Heart left ventricle (tissue), 16 donors: ENCODE data around the gene OSBPL10. TPM values are rescaled to one million over a fixed set of nuclear protein-coding genes. Genes with fewer than 3 reads are reported as not detected.
"Not testable (repeated sequence)": the region's sequence is repeated elsewhere in the genome, so short reads cannot be mapped to it uniquely, and the experiment has no call there.

Experiments
- ATAC-seq, 4 donors: fragments of 200-7000 bp; cut with Tn5 transposase; one replicate each; pipeline ENCODE4 v1.9.1; 2020 to 2022; ENCODE audit warnings: moderate library complexity in 4 of 4, mild to moderate bottlenecking in 3 of 4, moderate number of reproducible peaks in 1 of 4
- DNase-seq, 5 donors: peaks; one replicate each; pipeline ENCODE4 v3.0.0-alpha.2; 2020
- H3K27ac ChIP-seq, 12 donors: fragments of 200-600 bp; sonication (generic) in 4 of 12; one replicate each; pipeline versions ENCODE4 v1.5.0 to v1.8.0; 2016 to 2022; ENCODE audit warnings: mild to moderate bottlenecking in 2 of 12
- H3K27me3 ChIP-seq, 9 donors: fragments of 200-600 bp; sonication (generic) in 2 of 9; one replicate each; pipeline versions ENCODE4 v1.5.1 to v1.8.0; 2016 to 2022; ENCODE audit warnings: mild to moderate bottlenecking in 3 of 9
- H3K36me3 ChIP-seq, 9 donors: fragments of 200-600 bp; sonication (generic) in 2 of 9; one replicate each; pipeline versions ENCODE4 v1.5.0 to v1.8.0; 2018 to 2022; ENCODE audit warnings: mild to moderate bottlenecking in 2 of 9
- H3K4me1 ChIP-seq, 12 donors: fragments of 200-600 bp; sonication (generic) in 4 of 12; one replicate each; pipeline versions ENCODE4 v1.5.0 to v1.8.0; 2016 to 2022; ENCODE audit warnings: mild to moderate bottlenecking in 3 of 12
- H3K4me3 ChIP-seq, 12 donors: fragments of 200-600 bp; sonication (generic) in 4 of 12; one replicate each; pipeline versions ENCODE4 v1.5.0 to v1.8.0; 2017 to 2022; ENCODE audit warnings: mild to moderate bottlenecking in 9 of 12, moderate library complexity in 4 of 12
- H3K9me3 ChIP-seq, 12 donors: fragments of 200-600 bp; sonication (generic) in 4 of 12; one replicate each; pipeline versions ENCODE4 v1.5.0 to v1.8.0; 2016 to 2022; ENCODE audit warnings: mild to moderate bottlenecking in 1 of 12
- CTCF ChIP-seq, 12 donors: fragments of 200-600 bp; sonication (generic) in 4 of 12; IDR thresholded peaks; one replicate each; pipeline versions ENCODE4 v1.5.0 to v1.8.0; 2018 to 2022; ENCODE audit warnings: antibody characterized with exemption in 12 of 12, mild to moderate bottlenecking in 5 of 12
- POLR2A ChIP-seq, 2 donors: fragments of 450-650 bp; IDR thresholded peaks; one replicate each; pipeline ENCODE4 v1.6.1; 2017; ENCODE audit warnings: antibody characterized with exemption in 2 of 2, mild to moderate bottlenecking in 2 of 2, moderate library complexity in 2 of 2
- WGBS, 4 donors: extraction: QIAGEN DNeasy Blood & Tissue Kit in 2 of 4; methylation state at CpG; one replicate each; pipeline versions ENCODE4 v1.1.5 to v1.1.7; 2013 to 2018; 5-methylcytosine and 5-hydroxymethylcytosine counted together
- intact Hi-C, 10 donors: fragments of 100-400 bp; cut with DNase I; formaldehyde crosslinking; loops; one replicate each; pipeline versions ENCODE4 v1.11.1 to v1.14.2; 2022
- polyA plus RNA-seq, 2 donors: library from polyadenylated mRNA; stranded (reverse); fragments of 200-250 nt; gene quantifications; one replicate each; pipeline ENCODE4 v1.2.3, GENCODE V29; 2013
- total RNA-seq, 9 donors: library from RNA; depleted of rRNA in 2 of 9; stranded (reverse); fragments of >200 nt in 2 of 9; fragmentation: NEBNext Ultra II Directional in 3 of 9; extraction: Animal tissue kit (Norgen Biotek cat#: 25700) in 3 of 9; gene quantifications; one replicate each; pipeline versions ENCODE4 v1.1.0 to v1.2.4, GENCODE V29; 2016 to 2023
- donor health status: ischemic (EF 13 %, LVEDD 7.1; RV severe dilation, severe dysfunction).
- donor health status: healthy with polysubstance abuse.
- donor health status: DM: no; HTN: yes; CAD: no.
- donor health status: DM: no; HTN: no; CAD: no.
- donor health status: ischemic (EF 25% LVEDD 6.9; RV normal size, moderate dysfunction).
- donor health status: ischemic (EF 25% LVEDD 5.7; RV mildly dilated, moderate dysfunction).
- donor health status: healthy.
- donor health status: DM: yes; HTN: yes; CAD: no.
- donor health status: ischemic (EF 35%, LVEDD 5.7; RV mildly dilated, moderate dysfunction).
- donor health status: nonischemic (EF 11% LVEDD 7.7; RV severe dilation, severe dysfunction).
- donor health status: DM: yes; HTN: yes; CAD: no.
- donor health status: PGD.
- donor health status: ischemic (EF 29% LVEDD 5.4; RV normal size, mild dysfunction).
- donor health status: nonischemic (EF 23%, LVEDD 6.1; RV moderate dilation, normal function).

OSBPL10 gene
- total and polyA plus RNA-seq, 11 donors: 1.3 to 12.7 (median 3.9) TPM

DNA sequence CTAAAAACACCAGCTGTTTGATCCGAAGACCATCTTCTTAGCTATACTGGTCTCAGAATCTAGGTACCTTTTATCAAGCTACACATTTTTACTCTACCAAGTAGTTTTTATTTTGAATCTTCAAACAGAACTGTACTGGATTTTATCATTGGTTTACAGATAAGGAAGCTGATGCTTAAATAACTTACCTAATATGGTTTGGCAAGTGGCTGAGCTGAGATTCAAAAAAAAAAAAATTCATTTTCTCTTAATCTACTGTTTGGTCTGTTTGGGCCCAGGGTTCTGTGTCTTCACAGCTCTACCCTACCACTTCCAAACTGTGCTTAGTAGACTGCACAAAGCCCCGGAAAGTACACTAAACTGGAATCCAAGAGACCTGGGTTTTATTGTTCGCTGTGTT lies 36.2 kb upstream of the OSBPL10 start:
- no peak for DNase-seq
- no peak overlapping the region for H3K4me3 ChIP-seq
- intact Hi-C loops: loop anchor here in 2 of 10 donors (2.0 to 10.0 kb wide), 2 partner anchors 128 to 328 kb away; no protein-coding TSS in a partner anchor
- peak overlapping the region in 1 of 12 donors; percentile 34 for H3K27ac ChIP-seq
- no peaks in the 10 kb centered on the region for H3K9me3 ChIP-seq
- no peaks in the 10 kb centered on the region for H3K36me3 ChIP-seq
- H3K4me1 ChIP-seq: peaks cover 0 to 2% (median 0%) of the 10 kb centered on the region in 12 donors
- WGBS, 4 donors: 91 to 95% (median 93%) methylated on average over 3 of the region's 3 CpGs
- no peak for ATAC-seq
- no peak for TF ChIP-seq POLR2A (IDR thresholded peaks at IDR 0.05)
- no peak for TF ChIP-seq CTCF (IDR thresholded peaks at IDR 0.05)
- no peaks in the 10 kb centered on the region for H3K27me3 ChIP-seq

DNA sequence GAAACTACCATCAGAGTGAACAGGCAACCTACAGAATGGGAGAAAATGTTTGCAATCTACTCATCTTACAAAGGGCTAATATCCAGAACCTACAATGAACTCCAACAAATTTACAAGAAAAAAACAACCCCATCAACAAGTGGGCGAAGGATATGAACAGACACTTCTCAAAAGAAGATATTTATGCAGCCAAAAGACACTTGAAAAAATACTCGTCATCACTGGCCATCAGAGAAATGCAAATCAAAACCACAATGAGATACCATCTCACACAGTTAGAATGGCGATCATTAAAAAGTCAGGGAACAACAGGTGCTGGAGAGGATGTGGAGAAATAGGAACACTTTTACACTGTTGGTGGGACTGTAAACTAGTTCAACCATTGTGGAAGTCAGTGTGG lies 34.6 kb upstream of the OSBPL10 start:
- not testable (repeated sequence) for H3K27me3 ChIP-seq, H3K27ac ChIP-seq, H3K9me3 ChIP-seq, ATAC-seq, H3K36me3 ChIP-seq, H3K4me1 ChIP-seq, DNase-seq, H3K4me3 ChIP-seq
- intact Hi-C loops: loop anchor here in 2 of 10 donors (2.0 to 10.0 kb wide), 2 partner anchors 129 to 329 kb away; no protein-coding TSS in a partner anchor
- WGBS, 4 donors: 92 to 98% (median 95%) methylated on average over 3 of the region's 3 CpGs

DNA sequence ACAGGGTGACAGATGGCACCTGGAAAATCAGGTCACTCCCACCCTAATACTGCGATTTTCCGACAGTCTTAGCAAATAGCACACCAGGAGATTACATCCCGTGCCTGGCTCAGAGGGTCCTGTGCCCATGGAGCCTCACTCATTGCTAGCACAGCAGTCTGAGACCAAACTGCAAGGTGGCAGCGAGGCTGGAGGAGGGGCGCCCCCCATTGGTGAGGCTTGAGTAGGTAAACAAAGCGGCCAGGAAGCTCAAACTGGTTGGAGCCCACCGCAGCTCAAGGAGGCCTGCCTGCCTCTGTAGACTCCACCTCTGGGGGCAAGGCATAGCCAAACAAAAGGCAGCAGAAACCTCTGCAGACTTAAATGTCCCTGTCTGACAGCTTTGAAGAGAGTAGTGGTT lies 29.6 kb upstream of the OSBPL10 start:
- not testable (repeated sequence) for DNase-seq, H3K9me3 ChIP-seq, H3K4me3 ChIP-seq, H3K36me3 ChIP-seq, H3K27ac ChIP-seq, ATAC-seq, H3K4me1 ChIP-seq, H3K27me3 ChIP-seq
- 90 to 98% (median 96%) methylated on average over 4 to 7 of the region's 7 CpGs for WGBS, 4 donors
- intact Hi-C loops: loop anchor here in 1 of 10 donors (10.0 kb wide), 1 partner anchor 334 kb away; no protein-coding TSS in a partner anchor

DNA sequence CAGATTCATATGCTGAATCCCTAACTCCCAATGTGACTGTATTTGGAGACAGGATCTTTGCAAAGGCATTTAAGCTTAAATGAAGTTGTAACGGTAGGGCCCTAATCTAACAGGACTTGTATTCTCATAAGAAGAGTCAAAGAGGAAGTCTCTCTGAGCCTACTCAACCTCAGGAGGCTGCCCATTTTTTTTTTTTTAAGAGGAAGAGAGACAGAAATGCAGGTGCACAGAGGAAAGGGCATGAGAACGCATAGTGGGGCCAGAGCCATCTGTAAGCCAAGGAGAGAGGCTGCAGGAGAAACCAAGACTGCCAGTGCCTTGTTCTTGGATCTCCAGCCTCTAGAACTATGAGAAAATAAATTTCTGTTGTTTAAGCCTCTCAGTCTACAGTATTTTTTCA lies 28.9 kb upstream of the OSBPL10 start:
- no peak for ATAC-seq
- no peaks in the 10 kb centered on the region for H3K9me3 ChIP-seq
- no peak overlapping the region for H3K27ac ChIP-seq
- WGBS, 4 donors: 78 to 88% (median 82%) methylated on average over 2 of the region's 2 CpGs
- H3K4me1 ChIP-seq: no peaks in the 10 kb centered on the region
- no peaks in the 10 kb centered on the region for H3K36me3 ChIP-seq
- no peak overlapping the region for H3K4me3 ChIP-seq
- H3K27me3 ChIP-seq: no peaks in the 10 kb centered on the region
- no peak for DNase-seq
- no peak for TF ChIP-seq POLR2A (IDR thresholded peaks at IDR 0.05)
- TF ChIP-seq CTCF (IDR thresholded peaks at IDR 0.05): no peak
- intact Hi-C loops: loop anchor here in 1 of 10 donors (10.0 kb wide), 1 partner anchor 335 kb away; no protein-coding TSS in a partner anchor

DNA sequence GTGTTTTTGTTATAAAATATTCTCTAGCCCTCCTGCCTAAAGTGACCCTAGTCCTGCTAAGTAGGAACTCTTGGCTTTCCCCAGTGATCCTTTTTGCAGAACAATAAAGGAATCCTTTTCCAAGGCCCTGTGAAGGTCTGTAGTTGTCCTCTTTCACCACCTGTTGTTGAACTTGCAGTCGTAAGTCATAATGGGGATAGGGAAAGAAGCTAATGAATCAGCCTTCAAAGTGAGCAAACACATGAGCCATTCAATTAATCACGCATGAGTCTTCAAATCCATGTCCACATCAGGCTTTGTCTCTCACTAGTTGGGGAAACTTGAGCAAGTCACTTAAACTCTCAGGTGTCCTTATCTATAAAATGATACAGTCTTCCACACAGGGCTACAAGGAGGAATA lies 28.0 kb upstream of the OSBPL10 start:
- intact Hi-C loops: no loop called here
- TF ChIP-seq POLR2A (IDR thresholded peaks at IDR 0.05): no peak
- TF ChIP-seq CTCF (IDR thresholded peaks at IDR 0.05): no peak
- H3K27me3 ChIP-seq: no peaks in the 10 kb centered on the region

More for the DNA sequence above, 28.0 kb upstream of the OSBPL10 start:
- no peak overlapping the region for H3K27ac ChIP-seq
- no peak overlapping the region for H3K4me3 ChIP-seq
- no peaks in the 10 kb centered on the region for H3K4me1 ChIP-seq
- 96 to 100% (median 96%) methylated on average over 2 of the region's 2 CpGs for WGBS, 4 donors
- no peak for ATAC-seq
- no peaks in the 10 kb centered on the region for H3K36me3 ChIP-seq
- DNase-seq: no peak
- no peaks in the 10 kb centered on the region for H3K9me3 ChIP-seq
